Large intestine (tissue), 12 donors: Measurements from ENCODE around the gene RGS9. TPM values are rescaled to one million over a fixed set of nuclear protein-coding genes. Genes with fewer than 3 reads are reported as not detected.
"Not testable (repeated sequence)": the region's sequence is repeated elsewhere in the genome, so short reads cannot be mapped to it uniquely, and the experiment has no call there.

Experiments used
- DNase-seq, 2 donors: peaks; one replicate each; pipeline versions ENCODE4 v3.0.0 to v3.0.0-alpha.2; 2013
- H3K27ac ChIP-seq: one replicate; pipeline ENCODE4 v1.5.1; 2013; ENCODE audit warnings: low read length
- H3K27me3 ChIP-seq: 2 replicates; pipeline ENCODE4 v1.6.1; 2013; ENCODE audit warnings: low read length; ENCODE audit not compliant: control insufficient read depth, insufficient read depth
- H3K36me3 ChIP-seq: 2 replicates; pipeline ENCODE4 v1.6.1; 2013; ENCODE audit warnings: low read length; ENCODE audit not compliant: control insufficient read depth, insufficient read depth
- H3K4me1 ChIP-seq: one replicate; pipeline ENCODE4 v1.6.1; 2013; ENCODE audit warnings: low read length; ENCODE audit not compliant: control insufficient read depth, insufficient read depth
- H3K4me3 ChIP-seq: one replicate; pipeline ENCODE4 v1.5.1; 2013; ENCODE audit warnings: low read length
- H3K9me3 ChIP-seq: one replicate; pipeline ENCODE4 v1.6.1; 2013; ENCODE audit warnings: mild to moderate bottlenecking, low read depth, low read length, moderate library complexity; ENCODE audit not compliant: control insufficient read depth
- WGBS: methylation state at CpG from one replicate; pipeline ENCODE4 v1.1.5; 2013; ENCODE audit warnings: low lambda C conversion rate; ENCODE audit not compliant: insufficient coverage; 5-methylcytosine and 5-hydroxymethylcytosine counted together
- long read RNA-seq, 11 donors: transcript quantifications; one replicate each; lab custom pipeline, GENCODE V29; 2026
- polyA plus RNA-seq: library from polyadenylated mRNA; unstranded; fragments of 120-200 nt; gene quantifications from one replicate; pipeline ENCODE4 v1.2.1, GENCODE V29; 2013

RGS9 gene
- 7.5 TPM for polyA plus RNA-seq
- long read RNA-seq, donor 1 = 0 reads
- long read RNA-seq, donor 2, partial matches to known transcripts = 0 of 1 reads
- long read RNA-seq, donor 2, other reads (novel, unspliced or antisense) = 0 of 1 reads
- long read RNA-seq, donor 3 = 0 reads
- long read RNA-seq, donor 4 = 0 reads
- long read RNA-seq, donor 5, partial matches to known transcripts = 0 of 6 reads
- long read RNA-seq, donor 5, other reads (novel, unspliced or antisense) = 0 of 6 reads
- long read RNA-seq, donor 6, partial matches to known transcripts = 0 of 2 reads
- long read RNA-seq, donor 6, other reads (novel, unspliced or antisense) = 0 of 2 reads
- long read RNA-seq, donor 7, partial matches to known transcripts = 0 of 4 reads
- long read RNA-seq, donor 7, other reads (novel, unspliced or antisense) = 0 of 4 reads
- long read RNA-seq, donor 8 = 0 reads
- long read RNA-seq, donor 9, partial matches to known transcripts = 0 of 4 reads
- long read RNA-seq, donor 9, other reads (novel, unspliced or antisense) = 0 of 4 reads
- long read RNA-seq, donor 10, partial matches to known transcripts = 0 of 5 reads
- long read RNA-seq, donor 10, other reads (novel, unspliced or antisense) = 0 of 5 reads
- long read RNA-seq, donor 11, partial matches to known transcripts = 0 of 3 reads
- long read RNA-seq, donor 11, other reads (novel, unspliced or antisense) = 0 of 3 reads

GRCh38 chr17:65137021-65137939 is at the start of gene RGS9:
Gene RGS9 (plus strand): TSS chr17:65137370. CDS start chr17:65137541, 171 bp downstream.
- H3K27ac ChIP-seq = no peak within 1 kb of the TSS
- DNase-seq = peak; percentile 77 to 86
- peak within 1 kb of the TSS; percentile 31 for H3K4me3 ChIP-seq
- no peaks in the 10 kb centered on the region for H3K4me1 ChIP-seq
- peaks cover 39% of the 10 kb centered on the region for H3K27me3 ChIP-seq
- H3K36me3 ChIP-seq = no peaks in the 10 kb centered on the region
- no CpG with 5 or more reads among the region's 56 CpGs for WGBS
- H3K9me3 ChIP-seq = no peaks in the 10 kb centered on the region

DNA sequence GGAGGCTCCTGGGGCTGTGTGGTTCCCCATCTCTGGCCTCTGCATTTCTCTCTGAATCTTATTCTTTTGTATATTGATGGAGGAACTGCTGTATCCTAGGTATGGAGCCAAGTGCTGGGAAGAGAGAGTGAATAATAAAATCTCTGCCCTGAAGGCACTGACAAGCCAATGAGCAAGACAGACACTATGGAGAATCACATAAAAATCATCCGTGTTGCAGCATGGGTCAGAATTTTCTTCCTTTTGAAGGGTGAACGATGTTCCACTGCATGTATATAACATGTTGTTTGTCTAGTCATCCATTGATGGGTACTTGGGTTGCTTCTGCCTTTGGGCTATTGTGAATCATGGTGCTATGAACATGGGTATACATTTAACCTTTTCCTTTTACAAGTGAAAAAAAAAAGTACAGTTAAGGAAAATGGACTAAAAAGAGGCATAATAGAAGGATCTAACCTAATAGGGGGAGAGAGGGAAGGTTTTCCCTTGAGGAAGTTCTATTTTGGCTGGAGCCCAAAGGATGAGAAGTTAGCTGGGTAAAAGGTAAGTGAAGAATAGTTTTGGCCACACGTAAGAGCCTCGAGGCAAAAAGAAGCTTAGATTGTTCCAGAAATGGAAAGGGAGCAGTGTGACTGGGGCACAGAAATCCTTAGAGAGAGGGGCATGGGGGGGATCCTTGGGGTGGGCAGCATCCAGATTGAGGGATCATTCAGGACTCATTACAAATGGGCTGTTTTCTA is 48.4 kb upstream of the RGS9 start:
- no peak for DNase-seq
- no CpG with 5 or more reads among the region's 4 CpGs for WGBS
- peaks cover 9% of the 10 kb centered on the region for H3K4me1 ChIP-seq

GRCh38 chr17:65092262-65092661 is 44.9 kb upstream of the RGS9 start:
- H3K27ac ChIP-seq = no peak overlapping the region
- WGBS = 40% methylated on average over 1 of the region's 3 CpGs

More for the DNA sequence above, 48.4 kb upstream of the RGS9 start:
- Histone ChIP-seq H3K9me3 (no peaks in the 10 kb centered on the region), H3K27me3 (no peaks in the 10 kb centered on the region), H3K36me3 (no peaks in the 10 kb centered on the region), H3K4me3 (no peak overlapping the region), H3K27ac (no peak overlapping the region)

DNA sequence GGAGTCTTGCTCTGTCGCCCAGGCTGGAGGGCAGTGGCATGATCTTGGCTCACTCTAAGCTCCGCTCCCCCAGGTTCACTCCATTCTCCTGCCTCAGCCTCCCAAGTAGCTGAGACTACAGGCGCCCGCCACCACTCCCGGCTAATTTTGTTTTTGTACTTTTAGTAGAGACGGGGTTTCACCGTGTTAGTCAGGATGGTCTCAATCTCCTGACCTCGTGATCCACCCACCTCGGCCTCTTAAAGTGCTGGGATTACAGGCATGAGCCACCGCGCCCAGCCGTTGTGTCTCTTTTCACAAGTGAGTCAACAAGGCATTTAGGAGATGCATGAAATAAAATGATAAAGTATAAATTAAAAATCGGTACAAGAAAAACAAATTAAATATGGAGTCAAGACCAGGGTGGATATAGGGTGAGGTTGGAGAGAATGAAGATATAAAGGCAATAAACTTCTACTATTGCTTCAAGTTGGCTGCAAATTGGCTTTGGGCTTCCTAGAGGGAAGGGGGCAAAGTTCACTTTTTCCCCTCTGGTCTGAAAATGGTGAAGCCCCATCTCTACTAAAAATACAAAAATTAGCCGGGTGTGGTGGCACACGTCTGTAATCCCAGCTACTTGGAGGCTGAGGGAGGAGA is 44.3 kb upstream of the RGS9 start:
- not testable (repeated sequence) for DNase-seq, H3K27ac ChIP-seq, H3K27me3 ChIP-seq, H3K4me3 ChIP-seq, H3K4me1 ChIP-seq, H3K9me3 ChIP-seq, H3K36me3 ChIP-seq
- 86% methylated on average over 3 of the region's 15 CpGs for WGBS

More at GRCh38 chr17:65092262-65092661, 44.9 kb upstream of the RGS9 start:
- Histone ChIP-seq H3K9me3 (no peaks in the 10 kb centered on the region), H3K4me3 (no peak overlapping the region), H3K27me3 (no peaks in the 10 kb centered on the region), H3K4me1 (peaks cover 6% of the 10 kb centered on the region), H3K36me3 (no peaks in the 10 kb centered on the region)
- no peak for DNase-seq

DNA sequence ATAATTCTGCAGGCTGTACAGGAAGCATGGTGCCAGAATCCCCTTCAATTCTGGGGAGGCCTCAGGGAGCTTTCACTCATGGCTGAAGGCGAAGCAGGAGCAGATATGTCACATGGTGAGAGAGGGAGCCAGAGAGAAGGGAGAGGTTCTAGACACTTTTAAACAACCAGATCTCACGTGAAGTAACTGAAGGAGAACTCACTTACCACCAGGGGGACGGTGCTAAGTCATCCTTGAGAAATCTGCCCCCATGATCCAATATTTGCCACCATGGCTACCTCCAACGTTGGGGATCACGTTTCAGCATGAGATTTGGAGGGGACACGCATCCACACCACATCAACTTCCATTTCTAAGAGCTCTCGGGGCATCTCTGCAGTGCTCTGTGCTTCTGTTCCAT is 43.2 kb upstream of the RGS9 start:
- Histone ChIP-seq H3K4me3 (no peak overlapping the region), H3K4me1 (no peaks in the 10 kb centered on the region), H3K27ac (no peak overlapping the region), H3K9me3 (no peaks in the 10 kb centered on the region), H3K36me3 (no peaks in the 10 kb centered on the region), H3K27me3 (no peaks in the 10 kb centered on the region)
- WGBS = no CpG with 5 or more reads among the region's 7 CpGs
- DNase-seq = no peak

- Histone ChIP-seq H3K36me3 (no peaks in the 10 kb centered on the region), H3K4me3 (no peak overlapping the region), H3K4me1 (no peaks in the 10 kb centered on the region), H3K9me3 (no peaks in the 10 kb centered on the region), H3K27me3 (no peaks in the 10 kb centered on the region), H3K27ac (no peak overlapping the region)
- no peak for DNase-seq
- whole genome bisulfite sequencing = 86% methylated on average over 1 of the region's 1 CpG
Measured at GRCh38 chr17:65095465-65095864, 41.7 kb upstream of the RGS9 start.

- H3K9me3 ChIP-seq, H3K36me3 ChIP-seq, H3K4me3 ChIP-seq, DNase-seq, H3K27me3 ChIP-seq, H3K4me1 ChIP-seq, H3K27ac ChIP-seq: not testable (repeated sequence)
- WGBS = no CpG with 5 or more reads among the region's 2 CpGs
Measured at GRCh38 chr17:65096382-65096781, 40.8 kb upstream of the RGS9 start.

GRCh38 chr17:65097110-65097509 is 40.1 kb upstream of the RGS9 start:
- Histone ChIP-seq H3K27ac (no peak overlapping the region), H3K4me1 (no peaks in the 10 kb centered on the region), H3K4me3 (no peak overlapping the region), H3K36me3 (no peaks in the 10 kb centered on the region), H3K27me3 (no peaks in the 10 kb centered on the region), H3K9me3 (no peaks in the 10 kb centered on the region)
- WGBS = no CpG with 5 or more reads among the region's 2 CpGs
- DNase-seq = no peak

DNA sequence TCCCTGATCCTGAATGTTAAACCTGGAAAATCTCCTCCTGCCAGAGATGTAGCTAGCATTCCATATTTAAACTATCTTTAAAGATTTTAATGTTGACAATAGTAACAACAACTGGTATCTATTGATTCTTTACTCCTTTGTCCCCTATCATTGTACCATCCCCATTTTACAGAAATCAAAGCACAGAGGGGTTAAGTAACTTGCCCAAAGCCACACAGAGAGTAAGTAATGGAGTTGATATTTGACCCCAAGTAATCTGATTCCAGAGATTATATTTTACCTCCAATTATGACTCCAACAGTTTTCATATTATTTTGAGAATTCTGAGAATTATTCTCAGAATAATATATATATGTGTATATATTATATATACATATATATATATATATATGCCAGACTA is 37.7 kb upstream of the RGS9 start:
- Histone ChIP-seq H3K36me3 (no peaks in the 10 kb centered on the region), H3K4me3 (no peak overlapping the region), H3K27ac (no peak overlapping the region), H3K27me3 (no peaks in the 10 kb centered on the region), H3K9me3 (no peaks in the 10 kb centered on the region), H3K4me1 (no peaks in the 10 kb centered on the region)
- no peak for DNase-seq
